ENCODE measurements around the gene TXNIP.

TXNIP gene

DNA sequence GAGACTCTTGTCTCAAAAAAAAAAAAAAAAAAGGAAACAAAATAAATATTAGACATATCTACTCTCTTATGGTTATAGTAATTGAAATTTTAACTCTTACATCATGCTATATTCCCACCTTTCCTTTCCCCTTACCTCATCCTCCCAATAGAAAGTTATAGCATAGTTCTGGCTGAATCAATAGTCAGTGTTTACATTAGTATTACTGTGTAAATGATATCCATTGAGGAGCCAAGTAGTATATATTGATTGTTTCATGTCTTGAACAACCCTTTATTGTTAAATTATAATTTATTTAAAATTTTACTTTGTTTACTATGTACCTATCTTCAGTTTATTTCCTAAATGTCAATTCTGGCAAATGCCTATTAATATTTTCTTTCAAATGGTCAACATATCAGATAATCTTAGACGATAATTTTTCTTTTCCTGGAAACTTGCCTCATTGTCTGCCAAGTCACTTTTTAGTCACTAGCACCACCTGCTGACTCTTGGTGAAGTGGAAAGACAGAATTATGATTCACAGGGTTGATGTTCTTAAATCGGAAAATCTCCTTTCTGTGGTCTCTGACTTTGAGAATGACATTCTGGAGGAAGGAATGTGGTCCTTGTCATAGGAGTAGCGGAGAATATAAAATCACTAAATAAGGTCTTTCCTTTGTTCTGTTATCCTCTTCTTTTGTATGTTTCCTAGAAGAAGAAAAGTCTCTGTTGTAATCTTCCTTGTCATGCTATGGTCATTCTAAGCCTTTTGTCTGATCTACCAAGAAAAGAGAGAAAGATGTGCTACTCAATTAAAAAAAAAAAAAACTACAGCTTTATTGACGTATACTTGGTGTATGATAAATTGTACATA is 16.6 kb upstream of the TXNIP start:
- peak in 1 of 3 experiments; percentile 62 for DNase-seq (ENCODE audit: low read depth in 3 of 3)

DNA sequence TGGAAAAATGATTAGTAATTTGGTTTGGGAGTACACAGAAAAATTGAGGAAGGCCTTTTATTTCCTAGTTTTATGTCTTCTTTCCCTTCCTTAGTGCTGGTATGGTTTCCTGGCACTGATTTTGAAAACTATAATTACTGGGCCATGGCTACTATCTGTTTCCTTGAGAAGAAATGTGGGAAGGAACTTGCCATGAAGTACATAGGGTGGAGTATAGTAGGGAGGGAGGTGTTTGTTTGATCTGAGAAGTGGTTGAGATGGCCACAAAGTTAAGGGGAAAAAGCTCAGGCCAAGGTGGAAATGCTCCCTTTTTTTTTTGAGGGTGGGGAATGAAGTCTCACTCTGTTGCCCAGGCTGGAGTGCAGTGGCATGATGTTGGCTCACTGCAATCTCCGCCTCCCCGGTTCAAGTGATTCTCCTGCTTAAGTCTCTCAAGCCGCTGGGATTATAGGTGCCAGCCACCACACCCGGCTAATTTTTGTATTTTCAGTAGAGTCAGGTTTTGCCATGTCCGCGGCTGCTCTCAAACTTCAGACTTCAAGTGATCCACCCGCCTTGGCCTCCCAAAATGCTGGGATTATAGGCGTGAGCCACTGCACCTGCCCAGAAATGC is 13.9 kb upstream of the TXNIP start:
- DNase-seq (ENCODE audit: low read depth in 3 of 3): no peak

- no peak for DNase-seq (ENCODE audit: low read depth in 3 of 3)
These were observed 11.2 kb upstream of the TXNIP start for GRCh38 chr1:146007489-146008133.

GRCh38 chr1:146001709-146002108 is 5.3 kb upstream of the TXNIP start:
- DNase-seq (ENCODE audit: low read depth in 3 of 3): no peak

DNA sequence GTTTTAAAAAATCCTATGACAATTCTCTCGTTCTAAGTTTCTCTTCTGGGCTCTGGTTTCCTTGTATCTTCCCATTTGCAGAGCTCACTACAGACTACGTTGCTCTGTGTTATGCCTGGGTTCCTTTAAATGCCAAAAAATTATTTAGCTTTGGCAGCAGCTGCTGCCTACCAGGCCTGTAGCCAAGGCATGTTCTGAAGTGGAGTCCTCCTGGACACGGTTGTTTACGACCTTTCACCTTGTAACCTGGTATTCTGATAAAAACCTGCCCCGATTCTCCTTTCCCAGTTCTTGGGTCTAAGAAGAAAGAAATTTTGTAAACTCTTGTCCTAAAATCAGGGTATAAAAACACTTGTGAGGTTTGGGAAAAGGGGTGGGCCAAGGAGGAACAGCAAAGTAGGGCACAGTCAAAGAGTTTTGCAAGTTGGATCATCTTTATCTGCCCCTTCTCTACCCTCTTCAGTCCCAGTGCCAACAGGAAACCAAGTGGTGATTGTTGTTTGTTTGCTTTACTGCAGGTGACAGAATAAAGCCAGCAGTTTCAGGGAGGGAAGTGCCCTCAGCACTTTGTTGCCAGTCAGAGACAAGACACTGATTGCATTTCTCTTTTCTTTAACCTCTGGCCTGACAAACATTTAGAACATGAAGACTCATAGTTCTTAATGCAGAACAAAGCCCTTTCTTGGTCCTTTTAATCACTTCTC is 3.1 kb upstream of the TXNIP start:
- DNase-seq (ENCODE audit: low read depth in 3 of 3): no peak

GRCh38 chr1:145997718-145998023 is 1.3 kb upstream of the TXNIP start:
- DNase-seq (ENCODE audit: low read depth in 3 of 3): no peak

- peak; percentile 22 to 41 (median 35) for DNase-seq (ENCODE audit: low read depth in 3 of 3)
These were observed 788 bp upstream of the TXNIP start for GRCh38 chr1:145997016-145997717.

- no peak for DNase-seq (ENCODE audit: low read depth in 3 of 3)
These were observed 381 bp downstream of the TXNIP start for GRCh38 chr1:145995964-145996432.

DNA sequence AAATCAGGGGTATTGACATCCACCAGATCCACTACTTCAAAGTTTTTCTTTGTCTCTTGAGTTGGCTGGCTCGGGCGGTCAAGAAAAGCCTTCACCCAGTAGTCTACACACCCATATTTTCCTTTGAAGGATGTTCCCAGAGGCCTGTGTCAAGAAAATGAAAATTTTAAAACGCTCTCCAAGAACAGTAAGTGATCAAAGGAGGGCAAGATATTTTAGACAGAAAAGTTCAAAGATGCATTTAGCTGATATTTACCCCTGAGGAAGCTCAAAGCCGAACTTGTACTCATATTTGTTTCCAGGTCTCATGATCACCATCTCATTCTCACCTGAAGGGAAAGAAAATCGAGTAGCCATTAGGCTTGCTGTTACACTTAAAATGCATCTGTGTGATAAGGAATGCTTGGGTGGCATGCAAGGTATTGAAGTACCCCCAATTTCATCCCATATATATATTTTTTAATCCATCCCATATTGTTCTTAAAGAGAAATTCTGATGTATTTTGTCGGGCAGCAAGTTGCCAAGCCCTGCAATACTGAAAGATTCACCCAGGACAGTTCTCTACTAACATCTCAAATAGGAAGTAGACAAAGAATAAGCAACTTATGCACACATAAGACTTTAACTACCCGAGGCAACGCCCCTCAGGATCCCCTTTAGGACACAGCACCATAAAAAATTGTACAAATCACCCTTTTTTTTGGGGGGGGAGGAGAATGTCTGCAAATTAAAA is 1.1 kb downstream of the TXNIP start:
- no peak for DNase-seq (ENCODE audit: low read depth in 3 of 3)

- DNase-seq (ENCODE audit: low read depth in 3 of 3): peak in 2 of 3 experiments; percentile 27 to 45
These were observed 1.8 kb downstream of the TXNIP start for GRCh38 chr1:145994391-145995120.

DNA sequence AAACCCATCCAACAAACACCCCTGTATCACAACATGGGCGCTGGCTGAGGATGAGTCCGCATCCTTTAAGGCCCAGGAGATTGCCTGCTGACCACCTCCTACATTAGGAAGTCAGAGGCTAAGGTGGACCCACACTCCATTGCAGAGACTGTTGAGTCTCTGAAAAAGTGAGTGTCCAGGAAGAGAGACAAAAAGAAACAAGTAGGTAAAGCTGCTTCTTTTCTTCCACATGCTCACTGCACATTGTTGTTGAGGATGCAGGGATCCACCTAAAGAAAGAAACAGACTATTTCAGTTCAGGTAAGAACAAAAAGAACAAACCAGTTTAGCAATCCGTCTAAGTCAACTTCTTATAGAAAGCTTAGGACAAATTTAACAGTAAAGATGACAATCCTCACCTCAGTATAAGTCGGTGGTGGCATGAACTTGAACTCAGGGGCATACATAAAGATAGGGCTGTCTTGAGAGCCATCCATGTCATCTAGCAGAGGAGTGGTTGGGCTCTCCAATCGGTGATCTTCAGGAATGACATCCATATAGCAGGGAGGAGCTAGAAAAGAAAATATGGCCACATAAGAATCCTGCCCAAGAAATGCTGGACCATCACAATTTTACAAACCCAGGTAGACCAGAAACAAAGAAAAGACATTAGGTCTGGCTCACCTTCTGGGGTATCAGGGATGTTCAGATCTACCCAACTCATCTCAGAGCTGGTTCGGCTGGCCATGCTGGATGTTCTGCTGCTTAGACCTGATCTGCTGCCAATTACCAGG is 2.6 kb downstream of the TXNIP start:
- no peak for DNase-seq (ENCODE audit: low read depth in 3 of 3)

DNA sequence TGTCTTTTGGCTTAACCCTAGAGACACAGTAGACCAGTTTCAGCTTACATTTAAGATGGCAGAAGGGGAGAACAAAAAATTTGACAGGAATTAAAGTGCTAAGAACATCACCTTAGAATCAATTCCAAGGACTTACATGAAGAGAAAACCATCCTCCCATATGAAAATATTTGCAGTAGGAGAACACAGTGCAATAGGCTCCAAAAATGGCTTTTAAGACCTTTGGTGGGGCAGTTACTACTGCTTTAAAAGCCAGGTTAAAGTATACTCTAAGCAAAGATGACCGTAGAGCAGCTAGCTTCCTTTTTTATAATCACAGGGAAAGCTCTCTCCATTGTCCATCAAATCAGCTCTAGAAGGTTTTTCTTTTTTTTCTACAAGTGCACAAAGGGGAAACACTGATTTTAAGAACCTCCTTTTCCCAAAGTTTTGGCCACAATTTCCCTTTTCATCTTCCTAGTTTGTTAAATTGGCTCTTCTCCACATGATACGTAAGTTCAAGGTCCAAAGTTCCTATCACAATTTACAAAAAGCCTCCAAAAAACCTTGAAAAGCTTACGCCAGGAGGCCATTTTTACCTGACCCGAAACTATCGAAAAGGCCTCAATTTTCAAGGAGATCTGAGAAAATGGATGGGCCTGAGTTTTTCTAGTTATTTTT is 3.3 kb downstream of the TXNIP start:
- no peak for DNase-seq (ENCODE audit: low read depth in 3 of 3)

GRCh38 chr1:145992502-145992936 is 3.9 kb downstream of the TXNIP start:
- no peak for DNase-seq (ENCODE audit: low read depth in 3 of 3)

DNA sequence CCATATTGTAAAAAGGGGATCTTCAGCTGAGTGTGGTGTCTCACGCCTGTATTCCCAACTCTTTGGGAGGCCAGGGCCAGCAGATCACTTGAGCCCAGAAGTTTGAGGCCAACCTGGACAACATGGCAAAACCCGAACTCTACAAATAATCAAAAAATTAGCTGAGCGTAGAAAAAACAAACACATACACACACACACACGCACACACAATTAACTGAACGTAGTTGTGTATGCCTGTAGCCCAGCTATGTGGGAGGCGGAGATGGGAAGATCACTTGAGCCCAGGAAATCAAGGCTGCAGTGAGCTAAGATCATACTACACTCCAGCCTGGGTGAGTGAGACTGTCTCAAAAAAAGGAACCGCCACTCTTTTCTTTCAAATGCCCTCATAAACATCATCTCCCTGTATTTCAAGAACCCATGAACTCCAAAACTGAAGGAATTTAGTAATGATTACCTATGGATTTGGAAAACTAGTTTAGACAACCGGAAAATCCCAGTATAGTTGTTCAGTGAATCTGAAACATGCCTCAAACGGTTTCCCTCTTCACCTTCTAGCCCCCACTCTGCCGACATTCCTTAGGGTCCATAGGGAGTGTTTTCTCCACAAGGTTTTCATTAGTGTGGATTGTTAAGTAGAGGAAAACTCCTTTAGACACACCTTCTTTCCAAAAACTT is 4.5 kb downstream of the TXNIP start:
- DNase-seq (ENCODE audit: low read depth in 3 of 3): no peak

DNA sequence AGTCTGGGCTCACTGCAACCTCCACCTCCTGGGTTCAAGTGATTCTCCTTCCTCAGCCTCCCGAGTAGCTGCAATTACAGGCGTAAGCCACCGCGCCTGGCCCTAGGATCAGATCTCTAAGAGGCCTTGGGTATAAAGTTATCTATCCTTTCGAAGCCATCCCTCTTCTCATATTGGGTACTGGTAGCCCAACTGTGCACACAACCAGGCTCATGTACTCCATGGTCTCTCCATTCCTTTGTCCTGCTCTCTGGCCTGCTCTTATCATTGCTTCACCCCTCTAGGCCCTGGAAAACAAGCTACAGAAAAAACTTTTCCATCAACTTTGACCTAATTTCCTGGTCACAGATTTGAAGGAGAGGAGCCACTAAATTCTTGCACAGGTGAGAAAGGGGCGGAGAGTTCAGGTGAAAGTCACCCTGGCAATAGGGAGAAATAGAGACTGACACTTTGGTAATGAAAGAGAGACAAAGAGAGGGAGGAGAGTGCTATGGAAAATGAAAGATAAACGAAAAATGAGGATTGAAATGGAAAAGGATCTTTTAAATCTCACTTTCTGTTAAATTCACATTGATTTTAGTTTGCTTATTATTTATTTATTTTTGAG is 6.0 kb downstream of the TXNIP start:
- no peak for DNase-seq (ENCODE audit: low read depth in 3 of 3)

DNA sequence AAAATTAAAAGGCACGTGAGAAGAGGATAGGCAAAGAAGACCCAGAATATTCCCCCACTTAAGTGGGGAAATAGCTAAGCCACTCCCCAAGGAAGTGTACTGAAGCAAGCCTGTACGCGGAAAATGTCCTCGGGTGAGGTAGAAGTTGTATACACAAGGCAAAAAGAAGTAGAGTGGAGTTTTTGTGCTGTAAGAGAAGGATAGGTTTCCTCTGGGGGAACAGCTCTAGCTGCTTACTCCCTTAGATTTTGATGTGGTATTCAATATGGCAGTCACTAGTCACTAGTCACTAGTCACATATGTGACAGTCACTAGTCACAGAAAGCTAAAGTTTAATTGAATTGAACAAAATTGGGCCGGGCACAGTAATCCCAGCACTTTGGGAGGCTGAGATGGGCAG is 7.6 kb downstream of the TXNIP start:
- DNase-seq (ENCODE audit: low read depth in 3 of 3): no peak

- no peak for DNase-seq (ENCODE audit: low read depth in 3 of 3)
These were observed 8.5 kb downstream of the TXNIP start for GRCh38 chr1:145987926-145988325.

- DNase-seq (ENCODE audit: low read depth in 3 of 3): no peak
These were observed 9.8 kb downstream of the TXNIP start for GRCh38 chr1:145986551-145986950.

Data from stimulated activated CD4-positive, alpha-beta T cell treated with anti-CD3 and anti-CD28 coated beads, TNF-alpha, amount 100 ng/mL, for 24 hours (primary cell).